Stimulated activated CD4-positive, alpha-beta T cell treated with anti-CD3 and anti-CD28 coated beads, Interleukin-4, amount 100 ng/mL, for 1 hour (primary cell): ENCODE data around the gene ELMOD3.
A peak's percentile ranks its signal among the peaks of the same experiment; 100 is the strongest.
"Not testable (repeated sequence)": the region's sequence is repeated elsewhere in the genome, so short reads cannot be mapped to it uniquely, and the experiment has no call there.

Source experiments
- DNase-seq: peaks from one replicate; pipeline ENCODE4 v3.0.0-alpha.2; 2020

The ELMOD3 gene

GRCh38 chr2:85377083-85377482 lies 22.5 kb downstream of the ELMOD3 start:
- DNase-seq = no peak

- DNase-seq = no peak
Measured at GRCh38 chr2:85378257-85378656, 23.7 kb downstream of the ELMOD3 start.

DNA sequence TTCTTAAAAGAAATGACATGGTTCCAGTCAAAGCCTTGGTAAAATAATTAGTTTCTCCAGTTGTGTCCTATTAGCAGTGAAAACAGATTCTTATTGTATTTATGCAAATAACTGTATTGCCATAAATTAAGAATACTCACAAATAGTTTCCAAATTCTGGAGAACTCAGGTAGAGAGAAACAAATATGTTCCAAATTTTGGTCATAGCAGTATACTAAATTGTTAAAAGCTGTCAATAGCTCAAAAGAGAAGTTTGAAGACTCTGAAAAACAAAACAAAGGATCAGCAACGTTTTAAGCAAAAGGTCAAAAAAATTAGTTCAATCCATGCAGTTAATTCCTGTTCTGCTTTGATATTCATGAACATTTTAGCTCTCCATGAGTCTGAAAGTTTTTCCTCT lies 25.5 kb downstream of the ELMOD3 start:
- DNase-seq = no peak

DNA sequence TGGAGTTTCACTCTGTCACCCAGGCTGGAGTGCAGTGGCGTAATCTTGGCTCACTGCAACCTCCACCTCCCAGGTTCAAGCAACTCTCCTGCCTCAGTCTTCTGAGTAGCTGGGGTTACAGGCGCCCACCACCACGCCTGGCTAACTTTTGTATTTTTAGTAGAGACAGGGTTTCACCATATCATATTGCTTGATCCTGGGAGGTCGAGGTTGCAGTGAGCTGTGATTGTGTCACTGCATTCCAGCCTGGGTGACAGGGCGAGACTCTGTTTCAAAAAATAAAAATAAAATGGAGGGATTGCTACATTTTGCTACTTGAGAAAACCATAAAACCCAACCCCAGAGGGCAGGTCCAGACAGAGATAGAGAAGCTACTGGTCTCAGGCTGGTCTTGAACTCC lies 28.6 kb downstream of the ELMOD3 start:
- not testable (repeated sequence) for DNase-seq

DNA sequence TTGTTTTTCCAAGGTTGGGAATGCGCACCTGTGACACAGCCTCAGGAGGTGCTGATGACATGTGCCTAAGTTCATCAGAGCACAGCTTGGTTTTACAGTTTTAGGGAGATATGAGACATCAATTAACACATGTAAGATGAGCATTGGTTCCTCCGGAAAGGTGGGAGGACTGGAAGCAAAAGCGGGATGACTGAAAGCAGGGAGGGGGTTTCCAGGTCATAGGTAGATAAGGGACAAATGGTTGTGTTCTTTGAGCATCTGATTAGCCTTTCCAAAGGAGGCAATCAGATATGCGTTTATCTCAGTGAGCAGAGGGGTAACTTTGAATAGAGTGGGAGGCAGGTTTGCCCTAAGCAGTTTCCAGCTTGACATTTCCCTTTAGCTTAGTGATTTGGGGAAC lies 29.3 kb downstream of the ELMOD3 start:
- no peak for DNase-seq

- DNase-seq = no peak
Measured at GRCh38 chr2:85385746-85386145, 31.2 kb downstream of the ELMOD3 start.

DNA sequence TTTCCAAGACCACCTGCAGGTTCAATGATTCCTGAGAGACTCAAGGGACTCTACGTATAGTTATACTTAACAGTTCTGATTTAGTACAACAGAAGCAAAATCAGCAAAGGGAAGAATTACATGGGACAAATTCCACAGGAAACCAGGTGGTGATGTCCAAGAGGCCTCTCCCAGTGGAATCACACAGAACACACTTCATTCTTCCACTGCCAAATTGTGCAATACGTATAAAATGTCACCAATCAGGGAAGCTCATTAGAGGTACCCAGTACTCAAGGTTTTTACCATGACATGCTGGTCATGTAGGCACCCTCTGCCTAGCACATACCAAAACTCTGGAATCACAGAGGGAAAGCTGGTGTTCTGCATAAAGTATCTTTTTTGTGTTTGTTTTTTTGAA lies 33.2 kb downstream of the ELMOD3 start:
- no peak for DNase-seq

GRCh38 chr2:85388878-85389538 lies 34.4 kb downstream of the ELMOD3 start:
- DNase-seq = no peak

DNA sequence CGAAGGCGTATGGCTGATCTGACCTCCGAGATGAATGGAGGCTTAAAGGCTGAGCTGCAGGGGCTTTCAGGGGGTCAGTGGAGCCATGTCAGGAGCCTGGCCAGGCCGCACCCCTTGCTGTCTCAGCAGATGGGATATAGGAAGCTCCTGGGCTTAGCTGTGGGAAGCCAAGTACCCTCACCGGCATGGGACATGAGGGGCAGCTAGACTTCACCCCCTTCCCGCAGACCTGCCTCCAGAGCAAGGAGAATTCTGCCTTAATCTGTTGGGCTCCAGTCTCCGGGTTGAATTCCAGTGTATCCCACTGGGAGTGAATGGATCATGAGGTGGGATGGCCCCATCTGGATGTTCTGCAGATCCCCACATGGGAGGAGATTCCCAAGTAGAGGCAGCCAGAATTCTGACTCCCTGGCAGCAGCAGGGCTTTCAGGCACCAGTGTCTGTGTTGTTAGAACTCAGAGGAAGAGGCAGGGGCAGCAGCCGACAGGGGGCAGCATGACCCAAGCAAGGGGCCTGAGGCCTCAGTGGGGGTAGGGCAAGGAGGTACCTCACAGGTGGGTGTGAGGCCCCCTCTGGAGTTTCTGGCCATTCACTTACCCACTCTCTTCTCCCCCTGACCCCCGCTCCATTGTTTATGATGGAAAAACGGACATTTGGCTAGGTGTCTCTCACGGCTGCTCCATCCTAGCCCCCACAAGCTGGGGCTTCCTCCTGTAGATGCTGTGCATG lies 36.5 kb downstream of the ELMOD3 start:
- DNase-seq = peak; percentile 77

DNA sequence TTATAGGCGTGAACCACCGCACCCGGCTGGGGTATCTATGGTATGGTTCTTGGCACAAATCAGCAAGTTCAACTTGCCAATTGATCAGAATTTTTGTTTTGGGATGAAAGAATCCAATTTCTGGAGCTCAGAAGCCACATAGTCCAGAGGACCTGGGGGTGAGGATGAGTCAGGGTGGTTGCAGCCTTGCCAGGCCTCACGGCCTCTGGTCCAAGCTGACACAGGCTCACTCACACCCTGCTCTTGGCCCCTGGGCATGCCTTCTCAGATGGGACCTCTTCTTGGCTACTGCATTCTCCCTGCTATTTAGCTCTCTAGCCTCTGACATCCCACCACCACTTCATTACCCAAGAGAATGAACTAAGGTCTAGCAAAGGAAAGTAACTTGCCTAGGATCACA lies 39.3 kb downstream of the ELMOD3 start:
- DNase-seq = no peak

GRCh38 chr2:85394261-85394681 lies 39.7 kb downstream of the ELMOD3 start:
- no peak for DNase-seq

- DNase-seq = no peak
Measured at GRCh38 chr2:85394976-85395375, 40.4 kb downstream of the ELMOD3 start.

- no peak for DNase-seq
Measured at GRCh38 chr2:85395912-85396475, 41.4 kb downstream of the ELMOD3 start.

DNA sequence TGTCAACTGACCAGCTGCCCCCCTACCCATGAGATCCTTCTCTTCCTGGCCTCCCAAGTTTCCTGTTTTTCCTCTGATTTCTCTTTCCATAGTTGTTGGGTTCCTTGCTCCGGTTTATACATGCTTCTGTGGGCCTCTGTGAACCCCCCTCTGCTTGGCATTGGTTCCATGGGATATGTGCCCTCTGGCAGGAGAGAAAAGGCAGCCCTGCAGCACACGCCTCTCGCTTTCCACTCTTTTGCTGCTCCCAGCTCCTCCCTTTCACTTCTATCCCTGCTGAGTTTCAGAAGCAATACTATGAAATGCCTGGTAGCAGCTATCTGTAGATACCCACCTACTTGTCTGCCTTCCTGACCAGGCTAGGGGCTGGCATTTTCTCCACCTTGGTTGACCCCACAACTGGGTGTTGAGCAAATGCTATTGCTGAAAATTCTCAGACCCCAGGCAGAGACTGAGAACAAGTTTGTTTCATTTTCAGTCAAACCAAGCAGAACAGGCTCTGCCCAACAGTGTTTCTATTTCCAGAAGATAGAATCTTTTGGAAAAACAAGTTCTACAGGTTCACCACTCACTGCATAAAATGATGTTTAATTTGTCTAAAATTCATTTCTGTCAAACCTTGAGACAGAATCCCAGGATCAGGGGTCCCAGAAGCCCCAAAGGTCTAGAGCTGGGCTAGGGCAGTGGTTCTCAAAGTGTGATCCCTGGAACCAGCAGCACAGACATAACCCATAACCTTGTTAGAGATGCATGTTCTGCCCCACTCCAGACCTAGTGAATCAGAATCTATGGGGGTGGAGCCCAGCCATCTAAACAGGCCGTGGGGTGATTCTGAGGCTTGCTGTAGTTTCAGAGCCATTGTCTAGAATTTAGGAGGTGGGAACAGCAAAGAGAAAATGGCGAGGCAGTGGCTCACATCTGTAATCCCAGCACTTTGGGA lies 42.2 kb downstream of the ELMOD3 start:
- no peak for DNase-seq

DNA sequence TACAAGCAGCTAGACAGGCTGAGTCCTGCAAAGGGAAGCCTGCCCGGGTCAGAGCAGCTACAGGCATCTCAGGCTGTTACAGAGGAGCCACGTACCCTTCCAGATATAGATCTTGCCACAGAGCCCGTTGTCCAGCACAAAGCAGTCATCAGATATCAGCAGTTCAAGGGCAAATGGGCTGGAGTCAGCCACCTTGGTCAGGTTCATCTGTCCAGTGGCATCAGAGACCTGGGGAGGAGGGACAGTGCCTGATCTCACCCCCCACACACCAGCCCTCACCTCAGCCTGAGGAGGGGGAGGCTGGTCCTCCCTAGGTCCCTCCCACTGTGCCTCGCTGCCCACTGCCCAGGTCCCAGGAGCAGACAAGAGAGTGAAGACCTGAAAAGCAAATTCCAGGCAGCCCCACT lies 43.4 kb downstream of the ELMOD3 start:
- no peak for DNase-seq

DNA sequence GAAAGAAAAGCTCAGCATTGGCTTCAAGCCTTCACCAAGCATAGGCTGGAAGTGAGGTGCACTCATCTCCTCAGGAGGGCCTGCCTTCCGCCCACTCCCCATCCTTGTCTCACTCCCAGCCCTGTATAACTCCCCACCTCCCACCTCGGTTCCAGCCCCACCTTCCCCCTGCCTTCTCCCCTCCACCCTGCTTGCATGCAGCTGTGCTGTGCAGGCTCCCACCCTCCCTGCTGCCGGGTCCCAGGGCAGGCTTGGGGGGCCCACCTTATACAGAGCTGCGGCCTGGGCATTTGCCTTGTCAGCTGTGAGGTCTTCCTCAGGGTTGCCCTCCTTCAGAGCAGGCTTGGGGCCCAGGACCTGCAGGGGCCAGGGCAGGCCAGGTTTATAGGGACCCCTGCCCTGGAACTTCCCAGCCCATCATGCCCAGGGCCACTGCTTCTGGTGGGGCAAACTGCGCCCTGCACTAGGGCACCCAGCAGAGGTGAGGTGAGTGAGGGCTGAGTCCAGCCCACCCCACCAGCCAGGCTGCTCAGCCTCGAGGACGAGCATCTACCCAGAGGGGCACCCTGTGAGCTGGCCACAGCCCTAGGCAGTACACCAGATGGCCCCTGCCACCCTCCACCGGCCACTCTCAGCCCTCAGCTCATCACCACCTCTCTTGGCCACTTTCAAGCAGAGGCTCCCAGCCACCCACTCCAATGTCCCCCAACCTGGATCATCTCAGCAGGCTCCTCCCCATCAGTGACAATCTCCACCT lies 44.0 kb downstream of the ELMOD3 start:
- DNase-seq = no peak

DNA sequence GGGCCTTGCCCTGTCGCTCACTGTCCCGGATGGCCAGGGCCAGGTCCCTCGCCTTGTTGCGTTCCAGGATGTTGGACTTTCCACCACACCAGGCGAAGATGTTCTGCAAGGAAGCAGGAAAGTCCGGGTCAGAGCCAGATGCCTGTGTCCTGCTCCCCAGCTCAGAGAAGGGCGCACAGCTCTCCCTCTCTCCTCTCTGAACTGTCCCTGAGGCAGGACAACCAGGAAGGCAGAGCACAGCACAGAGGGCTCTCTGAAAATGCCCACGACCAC lies 44.5 kb downstream of the ELMOD3 start:
- DNase-seq = no peak

GRCh38 chr2:85400023-85400422 lies 45.5 kb downstream of the ELMOD3 start:
- no peak for DNase-seq

DNA sequence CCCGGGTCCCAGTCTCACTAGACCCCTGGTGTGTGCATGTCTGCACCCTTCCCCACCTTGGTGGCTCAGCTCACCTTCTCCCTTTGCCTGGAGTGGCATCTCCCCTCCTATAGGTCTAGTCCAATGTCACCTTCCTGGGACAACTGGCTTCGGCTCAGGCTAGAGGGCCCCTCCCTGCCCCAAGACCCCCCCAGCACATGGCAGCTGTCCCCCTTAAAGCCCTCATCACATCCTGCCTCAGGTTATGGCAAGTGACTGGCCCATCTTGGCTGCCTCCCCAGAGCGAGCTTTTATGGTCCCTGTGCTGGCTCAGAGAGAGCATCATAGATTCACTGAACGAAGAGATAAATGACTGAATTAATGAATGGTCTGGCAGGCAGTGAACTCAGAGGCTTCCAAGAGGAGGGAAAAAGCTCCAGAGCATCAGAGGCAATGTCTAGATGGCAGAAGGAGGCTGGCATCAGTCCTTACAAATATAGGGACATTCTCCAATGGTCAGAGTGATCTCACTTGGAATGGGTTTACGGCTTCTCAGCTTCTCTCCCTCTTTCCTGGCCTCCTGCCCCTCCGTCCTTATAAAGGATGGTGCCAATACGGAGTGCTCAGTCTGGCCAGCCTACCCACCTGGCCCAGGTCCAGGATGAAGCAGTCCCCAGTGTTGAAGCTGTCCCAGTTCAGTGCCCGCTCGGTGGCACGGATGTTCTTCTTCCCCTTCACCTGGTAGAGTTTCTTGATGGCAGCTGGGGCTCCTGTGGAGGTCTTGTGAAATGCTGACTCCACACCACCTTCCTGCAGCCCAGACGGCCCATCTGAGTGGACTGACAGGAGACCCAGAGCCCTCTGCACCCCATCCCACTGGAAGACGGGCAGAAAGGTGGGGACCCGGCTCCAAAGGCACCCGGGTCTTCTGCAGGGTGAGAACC lies 46.2 kb downstream of the ELMOD3 start:
- no peak for DNase-seq

GRCh38 chr2:85401464-85401805 lies 46.9 kb downstream of the ELMOD3 start:
- no peak for DNase-seq

DNA sequence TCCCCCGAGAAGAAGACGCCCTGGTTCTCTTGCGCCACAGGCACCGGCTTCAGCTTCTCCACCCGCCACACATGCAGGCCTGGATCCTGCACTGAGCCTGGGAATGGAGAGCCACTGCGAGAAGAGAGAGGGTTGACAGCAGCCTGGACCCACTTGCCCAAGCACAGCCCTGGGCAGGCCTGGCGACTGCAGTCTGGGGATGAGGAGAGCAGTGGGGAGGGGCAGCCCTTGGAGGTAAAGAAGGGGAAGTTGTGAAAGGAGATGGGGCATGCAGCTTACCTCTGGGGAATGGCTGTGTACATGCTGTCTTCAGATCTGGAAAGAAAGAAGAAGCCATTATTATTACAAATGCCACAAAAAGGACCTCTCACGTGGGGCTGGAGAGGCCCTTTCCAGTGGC lies 47.3 kb downstream of the ELMOD3 start:
- DNase-seq = no peak
